ENCODE results near the gene TLR5. TPM values are rescaled to one million over a fixed set of nuclear protein-coding genes. Genes with fewer than 3 reads are reported as not detected.

Gene TLR5
- total RNA-seq, 6 experiments from 2014 or later: 0.16 TPM; not detected in 5

GRCh38 chr1:223156343-223156742, 13.3 kb upstream of the TLR5 start:
- no peak for DNase-seq
- Mint-ChIP-seq H3K27me3 (ENCODE audit: insufficient read depth) (peaks cover 28% of the 10 kb centered on the region), H3K4me1 (ENCODE audit: low read depth) (peaks cover 9% of the 10 kb centered on the region), H3K27ac (no peak overlapping the region), H3K4me3 (no peak overlapping the region), H3K36me3 (ENCODE audit: low read depth) (no peaks in the 10 kb centered on the region), H3K9me3 (no peaks in the 10 kb centered on the region)
- no peak for TF ChIP-seq CTCF (IDR thresholded peaks at IDR 0.05)

GRCh38 chr1:223155153-223155552, 12.1 kb upstream of the TLR5 start:
- no peak overlapping the region for H3K27ac Mint-ChIP-seq
- peaks cover 28% of the 10 kb centered on the region for H3K27me3 Mint-ChIP-seq (ENCODE audit: insufficient read depth)
- no peak for TF ChIP-seq CTCF (IDR thresholded peaks at IDR 0.05)
- DNase-seq: no peak
- H3K9me3 Mint-ChIP-seq: no peaks in the 10 kb centered on the region
- no peak overlapping the region for H3K4me3 Mint-ChIP-seq
- H3K36me3 Mint-ChIP-seq (ENCODE audit: low read depth): no peaks in the 10 kb centered on the region
- H3K4me1 Mint-ChIP-seq (ENCODE audit: low read depth): peaks cover 9% of the 10 kb centered on the region

- Mint-ChIP-seq H3K4me1 (ENCODE audit: low read depth) (peaks cover 9% of the 10 kb centered on the region), H3K9me3 (no peaks in the 10 kb centered on the region), H3K27ac (no peak overlapping the region), H3K36me3 (ENCODE audit: low read depth) (no peaks in the 10 kb centered on the region), H3K27me3 (ENCODE audit: insufficient read depth) (peaks cover 18% of the 10 kb centered on the region), H3K4me3 (no peak overlapping the region)
- no peak for TF ChIP-seq CTCF (IDR thresholded peaks at IDR 0.05)
- no peak for DNase-seq
These were observed 10.4 kb upstream of the TLR5 start for GRCh38 chr1:223153177-223154119.

- no peak for TF ChIP-seq CTCF (IDR thresholded peaks at IDR 0.05)
- DNase-seq: no peak
- no peaks in the 10 kb centered on the region for H3K9me3 Mint-ChIP-seq
- no peaks in the 10 kb centered on the region for H3K36me3 Mint-ChIP-seq (ENCODE audit: low read depth)
- peaks cover 15% of the 10 kb centered on the region for H3K27me3 Mint-ChIP-seq (ENCODE audit: insufficient read depth)
- peaks cover 9% of the 10 kb centered on the region for H3K4me1 Mint-ChIP-seq (ENCODE audit: low read depth)
- no peak overlapping the region for H3K4me3 Mint-ChIP-seq
- no peak overlapping the region for H3K27ac Mint-ChIP-seq
These were observed 9.4 kb upstream of the TLR5 start for GRCh38 chr1:223152399-223152798.

- peaks cover 18% of the 10 kb centered on the region for H3K27me3 Mint-ChIP-seq (ENCODE audit: insufficient read depth)
- DNase-seq: no peak
- no peaks in the 10 kb centered on the region for H3K36me3 Mint-ChIP-seq (ENCODE audit: low read depth)
- no peak overlapping the region for H3K4me3 Mint-ChIP-seq
- H3K4me1 Mint-ChIP-seq (ENCODE audit: low read depth): peaks cover 9% of the 10 kb centered on the region
- TF ChIP-seq CTCF (IDR thresholded peaks at IDR 0.05): no peak
- H3K27ac Mint-ChIP-seq: no peak overlapping the region
- no peaks in the 10 kb centered on the region for H3K9me3 Mint-ChIP-seq
These were observed 7.4 kb upstream of the TLR5 start for GRCh38 chr1:223150443-223150842.

Data from HFFc6 (cell line).